ENCODE results near the gene IL27RA.

Gene IL27RA

GRCh38 chr19:14061081-14061749 is 29.7 kb downstream of the IL27RA start:
- no peak overlapping the region for H3K9ac ChIP-seq (ENCODE audit: low read length)
- peaks cover 5% of the 10 kb centered on the region; the same call in 1 of the 2 replicates for H3K27me3 ChIP-seq (ENCODE audit: insufficient read depth, low read length)
- H3K9me2 ChIP-seq (ENCODE audit: low read depth, low read length): no peaks in the 10 kb centered on the region
- H4K20me1 ChIP-seq (ENCODE audit: insufficient read depth, low read length): no peaks in the 10 kb centered on the region
- no peak overlapping the region for H3K4me3 ChIP-seq (ENCODE audit: low read depth, low read length, poor library complexity, severe bottlenecking)
- H3F3A ChIP-seq (ENCODE audit: insufficient read depth, low read length): no peaks in the 10 kb centered on the region
- no peak overlapping the region for H3K4me2 ChIP-seq (ENCODE audit: low read length)
- H3K36me3 ChIP-seq (ENCODE audit: insufficient read depth, low read length): no peaks in the 10 kb centered on the region
- H2AFZ ChIP-seq (ENCODE audit: low read length): no peak overlapping the region
- H3K4me1 ChIP-seq (ENCODE audit: insufficient read depth, low read length, severe bottlenecking): no peaks in the 10 kb centered on the region
- no peak for TF ChIP-seq CTCF (IDR thresholded peaks at IDR 0.05; ENCODE audit: low read length)
- TF ChIP-seq EZH2 (IDR thresholded peaks at IDR 0.05; ENCODE audit: borderline replicate concordance, low read length): no peak
- no peak overlapping the region for H3K27ac ChIP-seq (ENCODE audit: low read depth, low read length, poor library complexity, severe bottlenecking)
- no peaks in the 10 kb centered on the region for H3K9me3 ChIP-seq (ENCODE audit: low read length)
- no peaks in the 10 kb centered on the region for H3K79me2 ChIP-seq (ENCODE audit: insufficient read depth, low read length)

GRCh38 chr19:14061751-14062557 is 30.4 kb downstream of the IL27RA start, which contains the start of gene PALM3:
Gene PALM3 (minus strand): TSS chr19:14062076. CDS start chr19:14061980, 96 bp downstream.
- H3K27ac ChIP-seq (ENCODE audit: low read depth, low read length, poor library complexity, severe bottlenecking): no peak within 1 kb of the TSS
- H3K4me3 ChIP-seq (ENCODE audit: low read depth, low read length, poor library complexity, severe bottlenecking): no peak within 1 kb of the TSS
- H3K9me2 ChIP-seq (ENCODE audit: low read depth, low read length): no peaks in the 10 kb centered on the region
- peaks cover 5% of the 10 kb centered on the region; the same call in 1 of the 2 replicates for H3K27me3 ChIP-seq (ENCODE audit: insufficient read depth, low read length)
- no peaks in the 10 kb centered on the region for H3F3A ChIP-seq (ENCODE audit: insufficient read depth, low read length)
- no peak for TF ChIP-seq EZH2 (IDR thresholded peaks at IDR 0.05; ENCODE audit: borderline replicate concordance, low read length)
- TF ChIP-seq CTCF (IDR thresholded peaks at IDR 0.05; ENCODE audit: low read length): no peak
- no peaks in the 10 kb centered on the region for H3K4me1 ChIP-seq (ENCODE audit: insufficient read depth, low read length, severe bottlenecking)
- H3K9ac ChIP-seq (ENCODE audit: low read length): no peak within 1 kb of the TSS
- no peak within 1 kb of the TSS for H2AFZ ChIP-seq (ENCODE audit: low read length)
- H3K4me2 ChIP-seq (ENCODE audit: low read length): no peak within 1 kb of the TSS
- no peaks in the 10 kb centered on the region for H3K9me3 ChIP-seq (ENCODE audit: low read length)
- H4K20me1 ChIP-seq (ENCODE audit: insufficient read depth, low read length): no peaks in the 10 kb centered on the region
- H3K79me2 ChIP-seq (ENCODE audit: insufficient read depth, low read length): no peaks in the 10 kb centered on the region
- no peaks in the 10 kb centered on the region for H3K36me3 ChIP-seq (ENCODE audit: insufficient read depth, low read length)

- H4K20me1 ChIP-seq (ENCODE audit: insufficient read depth, low read length): no peaks in the 10 kb centered on the region
- H2AFZ ChIP-seq (ENCODE audit: low read length): no peak overlapping the region
- TF ChIP-seq CTCF (IDR thresholded peaks at IDR 0.05; ENCODE audit: low read length): no peak
- H3K4me2 ChIP-seq (ENCODE audit: low read length): no peak overlapping the region
- H3K27ac ChIP-seq (ENCODE audit: low read depth, low read length, poor library complexity, severe bottlenecking): no peak overlapping the region
- H3K36me3 ChIP-seq (ENCODE audit: insufficient read depth, low read length): no peaks in the 10 kb centered on the region
- H3K4me3 ChIP-seq (ENCODE audit: low read depth, low read length, poor library complexity, severe bottlenecking): no peak overlapping the region
- no peak overlapping the region for H3K9ac ChIP-seq (ENCODE audit: low read length)
- H3K9me2 ChIP-seq (ENCODE audit: low read depth, low read length): no peaks in the 10 kb centered on the region
- H3K79me2 ChIP-seq (ENCODE audit: insufficient read depth, low read length): no peaks in the 10 kb centered on the region
- peaks cover 5% of the 10 kb centered on the region; the same call in 1 of the 2 replicates for H3K27me3 ChIP-seq (ENCODE audit: insufficient read depth, low read length)
- H3K9me3 ChIP-seq (ENCODE audit: low read length): no peaks in the 10 kb centered on the region
- no peaks in the 10 kb centered on the region for H3F3A ChIP-seq (ENCODE audit: insufficient read depth, low read length)
- H3K4me1 ChIP-seq (ENCODE audit: insufficient read depth, low read length, severe bottlenecking): no peaks in the 10 kb centered on the region
Observed at GRCh38 chr19:14062558-14062855, 30.9 kb downstream of the IL27RA start.
